IMR-90 (cell line): ENCODE results near the gene TAS1R1. TPM values are rescaled to one million over a fixed set of nuclear protein-coding genes. Genes with fewer than 3 reads are reported as not detected.

Source experiments
- ATAC-seq: fragments of 200-7000 bp; cut with Tn5 transposase; 2 replicates; pipeline ENCODE4 v1.9.1; 2020; ENCODE audit warnings: low read depth, mild to moderate bottlenecking, moderate library complexity
- BruUV-seq: library from RNA; stranded (reverse); fragments of 400-500 nt; replicated peaks from 2 replicates; lab custom pipeline; 2021; lab: Mats Ljungman, UMichigan
- CTCF ChIA-PET: fragments of 300-600 bp; formaldehyde crosslinking; extraction: SDS; loops from one replicate; lab custom pipeline; 2021; ENCODE audit warnings: antibody characterized with exemption; lab: Yijun Ruan, JAX
- POLR2A ChIA-PET: fragments of 300-600 bp; sonication (Branson Sonifier 250); formaldehyde crosslinking; loops from one replicate; lab custom pipeline; 2022; ENCODE audit warnings: antibody characterized with exemption; ENCODE audit not compliant: unreplicated experiment; lab: Charles Lee
- DNase-seq: peaks from one replicate; pipeline ENCODE4 v3.0.0; 2013
- H2AFZ ChIP-seq: replicated peaks from 2 replicates; pipeline ENCODE3; 2013; ENCODE audit warnings: low read length, mild to moderate bottlenecking; ENCODE audit not compliant: poor library complexity
- H2AK5ac ChIP-seq: 2 replicates; pipeline ENCODE4 v1.6.1; 2013; ENCODE audit warnings: low read depth, low read length, inconsistent platforms
- H2AK9ac ChIP-seq: replicated peaks from 2 replicates; pipeline ENCODE3; 2013; ENCODE audit warnings: mild to moderate bottlenecking, low read depth, low read length, moderate library complexity; ENCODE audit not compliant: poor library complexity
- H2BK120ac ChIP-seq: 2 replicates; pipeline ENCODE4 v1.6.1; 2013; ENCODE audit warnings: low read depth, low read length, inconsistent platforms
- H2BK15ac ChIP-seq: 3 replicates; pipeline ENCODE4 v1.6.1; 2013; ENCODE audit warnings: low read depth, low read length, inconsistent platforms
- H2BK20ac ChIP-seq: 2 replicates; pipeline ENCODE4 v1.6.1; 2013; ENCODE audit warnings: low read depth, mild to moderate bottlenecking, inconsistent platforms, low read length, moderate library complexity
- H2BK5ac ChIP-seq: 2 replicates; pipeline ENCODE4 v1.6.1; 2013; ENCODE audit warnings: mild to moderate bottlenecking, low read depth, low read length, inconsistent platforms; ENCODE audit not compliant: poor library complexity, severe bottlenecking
- H3K14ac ChIP-seq: replicated peaks from 2 replicates; pipeline ENCODE4 v1.6.1; 2013; ENCODE audit warnings: low read depth, low read length, inconsistent platforms
- H3K18ac ChIP-seq: 2 replicates; pipeline ENCODE4 v1.6.1; 2013; ENCODE audit warnings: low read depth, low read length, control low read depth
- H3K23ac ChIP-seq: 2 replicates; pipeline ENCODE4 v1.6.1; 2013; ENCODE audit warnings: low read depth, low read length, inconsistent platforms
- H3K27ac ChIP-seq: 2 replicates; pipeline ENCODE4 v1.5.1; 2013; ENCODE audit warnings: mild to moderate bottlenecking, control low read depth, low read length; ENCODE audit not compliant: insufficient read depth
- H3K27me3 ChIP-seq: 2 replicates; pipeline ENCODE4 v1.6.1; 2013; ENCODE audit warnings: low read length; ENCODE audit not compliant: control insufficient read depth, insufficient read depth
- H3K36me3 ChIP-seq: 2 replicates; pipeline ENCODE4 v1.6.1; 2013; ENCODE audit warnings: low read length, mixed read lengths; ENCODE audit not compliant: control insufficient read depth, insufficient read depth
- H3K4ac ChIP-seq: 2 replicates; pipeline ENCODE4 v1.6.1; 2013; ENCODE audit warnings: low read depth, low read length, inconsistent platforms
- H3K4me1 ChIP-seq: 2 replicates; pipeline ENCODE4 v1.6.1; 2013; ENCODE audit warnings: low read length, mixed read lengths; ENCODE audit not compliant: control insufficient read depth, insufficient read depth
- H3K4me2 ChIP-seq: 2 replicates; pipeline ENCODE4 v1.6.1; 2013; ENCODE audit warnings: low read depth, mild to moderate bottlenecking, control low read depth, low read length, moderate library complexity
- H3K4me3 ChIP-seq: 2 replicates; pipeline ENCODE4 v1.5.1; 2013; ENCODE audit warnings: low read depth, mild to moderate bottlenecking, control low read depth, low read length, moderate library complexity; ENCODE audit not compliant: insufficient read depth
- H3K56ac ChIP-seq: 2 replicates; pipeline ENCODE4 v1.6.1; 2013; ENCODE audit warnings: low read length, inconsistent platforms; ENCODE audit not compliant: insufficient read depth; ENCODE audit errors: extremely low read depth
- H3K79me1 ChIP-seq, 2 experiments: 2 replicates each; pipeline ENCODE4 v1.6.1; 2013; ENCODE audit warnings: low read length in 2 of 2, inconsistent platforms in 1 of 2, low read depth in 1 of 2
- H3K9ac ChIP-seq: 2 replicates; pipeline ENCODE4 v1.6.1; 2013; ENCODE audit warnings: low read depth, low read length, control low read depth
- H3K9me1 ChIP-seq: 2 replicates; pipeline ENCODE4 v1.6.1; 2013; ENCODE audit warnings: low read length, inconsistent platforms; ENCODE audit not compliant: insufficient read depth
- H3K9me3 ChIP-seq: 2 replicates; pipeline ENCODE4 v1.6.1; 2013; ENCODE audit warnings: low read length; ENCODE audit not compliant: control insufficient read depth, insufficient read depth
- H4K20me1 ChIP-seq: 2 replicates; pipeline ENCODE4 v1.6.1; 2013; ENCODE audit warnings: low read length, inconsistent platforms; ENCODE audit not compliant: insufficient read depth
- H4K5ac ChIP-seq: 2 replicates; pipeline ENCODE4 v1.6.1; 2013; ENCODE audit warnings: mild to moderate bottlenecking, low read depth, low read length, control low read depth
- H4K8ac ChIP-seq, 2 experiments: 2 replicates each; pipeline ENCODE4 v1.6.1; 2013; ENCODE audit warnings: low read depth in 2 of 2, low read length in 2 of 2, control low read depth in 1 of 2, inconsistent platforms in 1 of 2
- H4K91ac ChIP-seq: 2 replicates; pipeline ENCODE4 v1.6.1; 2013; ENCODE audit warnings: low read depth, low read length, inconsistent platforms; ENCODE audit not compliant: insufficient read depth
- BHLHE40 ChIP-seq: fragments of 150-350 bp; IDR thresholded peaks from 2 replicates; pipeline ENCODE4 v1.6.1; 2016; ENCODE audit warnings: mild to moderate bottlenecking, low read depth, low read length
- CEBPB ChIP-seq: IDR thresholded peaks from 2 replicates; pipeline ENCODE4 v1.6.1; 2012; ENCODE audit warnings: low read depth, low read length, improper control_type of control experiment
- CHD1 ChIP-seq: IDR thresholded peaks from 2 replicates; pipeline ENCODE4 v1.6.1; 2012; ENCODE audit warnings: low read depth, low read length, improper control_type of control experiment
- FOS ChIP-seq: fragments of 150-350 bp; IDR thresholded peaks from 2 replicates; pipeline ENCODE4 v1.6.1; 2016; ENCODE audit warnings: low read depth, low read length
- MAFK ChIP-seq: IDR thresholded peaks from 2 replicates; pipeline ENCODE4 v1.6.1; 2012; ENCODE audit warnings: low read depth, low read length, improper control_type of control experiment
- MAZ ChIP-seq: IDR thresholded peaks from 2 replicates; pipeline ENCODE4 v1.6.1; 2012; ENCODE audit warnings: low read depth, mild to moderate bottlenecking, low read length, improper control_type of control experiment, moderate library complexity, borderline replicate concordance
- MXI1 ChIP-seq: IDR thresholded peaks from 2 replicates; pipeline ENCODE4 v1.6.1; 2012; ENCODE audit warnings: low read depth, mild to moderate bottlenecking, low read length, moderate library complexity, borderline replicate concordance
- NFE2L2 ChIP-seq: fragments of 150-350 bp; IDR thresholded peaks from 2 replicates; pipeline ENCODE4 v1.6.1; 2016; ENCODE audit warnings: low read depth, mild to moderate bottlenecking, low read length
- POLR2A ChIP-seq: IDR thresholded peaks from 2 replicates; pipeline ENCODE4 v1.6.1; 2012; ENCODE audit warnings: mild to moderate bottlenecking, low read depth, low read length
- RAD21 ChIP-seq: IDR thresholded peaks from 2 replicates; pipeline ENCODE4 v1.6.1; 2012; ENCODE audit warnings: low read length, improper control_type of control experiment
- RCOR1 ChIP-seq: IDR thresholded peaks from 2 replicates; pipeline ENCODE4 v1.6.1; 2012; ENCODE audit warnings: mild to moderate bottlenecking, low read length, improper control_type of control experiment; ENCODE audit not compliant: insufficient replicate concordance
- RFX5 ChIP-seq: IDR thresholded peaks from 2 replicates; pipeline ENCODE4 v1.8.0; 2012; ENCODE audit warnings: low read depth, mild to moderate bottlenecking, low read length, moderate library complexity
- SMC3 ChIP-seq: fragments of 150-350 bp; IDR thresholded peaks from 2 replicates; pipeline ENCODE4 v1.6.1; 2016; ENCODE audit warnings: low read depth, mild to moderate bottlenecking, antibody characterized with exemption, low read length, moderate library complexity
- WGBS, 2 experiments: methylation state at CpG; one replicate each; pipeline versions ENCODE4 v1.1.5 to v1.1.7; 2013; ENCODE audit warnings: missing lambda C conversion rate in 2 of 2; ENCODE audit not compliant: insufficient read length in 1 of 2; ENCODE audit errors: extremely low coverage in 2 of 2; 5-methylcytosine and 5-hydroxymethylcytosine counted together
- dilution Hi-C: fragments of 300-500 bp; cut with HindIII; formaldehyde crosslinking; loops from one replicate; pipeline ENCODE4 v1.14.3; 2018; ENCODE audit warnings: low sequenced_read_pairs; ENCODE audit not compliant: unreplicated experiment
- in situ Hi-C: fragments of 300-500 bp; cut with MboI; formaldehyde crosslinking; loops from 3 replicates; pipeline ENCODE4 v1.14.3; 2019; ENCODE audit warnings: low sequenced_read_pairs, inconsistent platforms, mixed read lengths
- intact Hi-C: fragments of 100-400 bp; cut with micrococcal nuclease; formaldehyde crosslinking; loops from 2 replicates; pipeline ENCODE4 v1.10.0; 2022
- polyA plus RNA-seq, 3 experiments: library from polyadenylated mRNA; depleted of rRNA; stranded (reverse); fragments of >200 nt; gene quantifications; 2 replicates each; pipeline ENCODE4 v1.2.3, GENCODE V29; 2012; ENCODE audit warnings: low replicate concordance in 1 of 3
- total RNA-seq: library from RNA; depleted of rRNA; stranded (reverse); fragments of >200 nt; gene quantifications from 2 replicates; pipeline ENCODE4 v1.2.3, GENCODE V29; 2012
- TF ChIP-seq, protein P1 (sequence below): fragments of 150-350 bp; IDR thresholded peaks from 2 replicates; pipeline ENCODE4 v1.6.1; 2017; ENCODE audit warnings: mild to moderate bottlenecking, antibody characterized with exemption, low read length, low read depth
- TF ChIP-seq, protein P2 (sequence below): conservative IDR thresholded peaks from 2 replicates; pipeline ENCODE4 v1.5.1; 2012; ENCODE audit warnings: mild to moderate bottlenecking, low read depth, low read length, improper control_type of control experiment
- TF ChIP-seq, protein P3 (sequence below): fragments of 150-350 bp; IDR thresholded peaks from 2 replicates; pipeline ENCODE4 v1.6.1; 2016; ENCODE audit warnings: low read depth, mild to moderate bottlenecking, low read length, moderate library complexity, borderline replicate concordance

The TAS1R1 gene
- total and polyA plus RNA-seq, 2 of the 4 experiments (the other 2 are of a cell fraction): 0.05 TPM; not detected in 1

DNA sequence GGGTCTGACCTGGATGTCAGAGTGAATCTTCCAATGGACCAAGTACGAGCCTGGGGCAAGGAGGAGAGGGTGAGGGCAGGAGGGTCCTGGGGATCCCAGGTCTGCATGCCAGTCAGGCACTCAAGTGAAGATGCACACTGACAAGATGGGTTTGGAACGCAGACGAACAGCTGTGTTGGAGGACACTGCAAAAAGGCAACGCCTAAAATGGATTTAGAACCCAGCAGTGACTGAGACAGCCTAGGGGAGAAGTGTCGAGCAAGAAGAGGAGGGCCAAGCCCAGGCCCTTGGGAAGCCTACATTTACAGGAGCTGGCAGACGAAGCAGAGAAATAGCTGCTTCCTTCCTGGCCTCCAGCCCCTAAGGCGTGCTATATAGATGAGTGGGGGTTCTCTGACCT, 26.6 kb upstream of the TAS1R1 start:
- no peak overlapping the region for H3K9ac ChIP-seq
- H2BK5ac ChIP-seq: no peak overlapping the region
- 100% methylated on average over 3 of the region's 7 CpGs; no CpG with 5 or more reads in 1 of the 2 experiments for WGBS, 2 experiments
- H3K4me1 ChIP-seq: no peaks in the 10 kb centered on the region
- intact Hi-C loops (no loop called here), in situ Hi-C loops (no loop called here), dilution Hi-C loops (no loop called here)
- no peak overlapping the region for H4K5ac ChIP-seq
- DNase-seq (no peak), ATAC-seq (no peak)
- TF ChIP-seq POLR2A (no peak), NFE2L2 (no peak), FOS (no peak), RAD21 (no peak), MAZ (no peak), CHD1 (no peak), SMC3 (no peak), CEBPB (no peak), RCOR1 (no peak), BHLHE40 (no peak), MXI1 (no peak), RFX5 (no peak), MAFK (no peak)
- TF ChIP-seq, protein P1, sequence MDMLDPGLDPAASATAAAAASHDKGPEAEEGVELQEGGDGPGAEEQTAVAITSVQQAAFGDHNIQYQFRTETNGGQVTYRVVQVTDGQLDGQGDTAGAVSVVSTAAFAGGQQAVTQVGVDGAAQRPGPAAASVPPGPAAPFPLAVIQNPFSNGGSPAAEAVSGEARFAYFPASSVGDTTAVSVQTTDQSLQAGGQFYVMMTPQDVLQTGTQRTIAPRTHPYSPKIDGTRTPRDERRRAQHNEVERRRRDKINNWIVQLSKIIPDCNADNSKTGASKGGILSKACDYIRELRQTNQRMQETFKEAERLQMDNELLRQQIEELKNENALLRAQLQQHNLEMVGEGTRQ: no peak
- TF ChIP-seq, protein P2, sequence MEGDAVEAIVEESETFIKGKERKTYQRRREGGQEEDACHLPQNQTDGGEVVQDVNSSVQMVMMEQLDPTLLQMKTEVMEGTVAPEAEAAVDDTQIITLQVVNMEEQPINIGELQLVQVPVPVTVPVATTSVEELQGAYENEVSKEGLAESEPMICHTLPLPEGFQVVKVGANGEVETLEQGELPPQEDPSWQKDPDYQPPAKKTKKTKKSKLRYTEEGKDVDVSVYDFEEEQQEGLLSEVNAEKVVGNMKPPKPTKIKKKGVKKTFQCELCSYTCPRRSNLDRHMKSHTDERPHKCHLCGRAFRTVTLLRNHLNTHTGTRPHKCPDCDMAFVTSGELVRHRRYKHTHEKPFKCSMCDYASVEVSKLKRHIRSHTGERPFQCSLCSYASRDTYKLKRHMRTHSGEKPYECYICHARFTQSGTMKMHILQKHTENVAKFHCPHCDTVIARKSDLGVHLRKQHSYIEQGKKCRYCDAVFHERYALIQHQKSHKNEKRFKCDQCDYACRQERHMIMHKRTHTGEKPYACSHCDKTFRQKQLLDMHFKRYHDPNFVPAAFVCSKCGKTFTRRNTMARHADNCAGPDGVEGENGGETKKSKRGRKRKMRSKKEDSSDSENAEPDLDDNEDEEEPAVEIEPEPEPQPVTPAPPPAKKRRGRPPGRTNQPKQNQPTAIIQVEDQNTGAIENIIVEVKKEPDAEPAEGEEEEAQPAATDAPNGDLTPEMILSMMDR: no peak
- TF ChIP-seq, protein P3, sequence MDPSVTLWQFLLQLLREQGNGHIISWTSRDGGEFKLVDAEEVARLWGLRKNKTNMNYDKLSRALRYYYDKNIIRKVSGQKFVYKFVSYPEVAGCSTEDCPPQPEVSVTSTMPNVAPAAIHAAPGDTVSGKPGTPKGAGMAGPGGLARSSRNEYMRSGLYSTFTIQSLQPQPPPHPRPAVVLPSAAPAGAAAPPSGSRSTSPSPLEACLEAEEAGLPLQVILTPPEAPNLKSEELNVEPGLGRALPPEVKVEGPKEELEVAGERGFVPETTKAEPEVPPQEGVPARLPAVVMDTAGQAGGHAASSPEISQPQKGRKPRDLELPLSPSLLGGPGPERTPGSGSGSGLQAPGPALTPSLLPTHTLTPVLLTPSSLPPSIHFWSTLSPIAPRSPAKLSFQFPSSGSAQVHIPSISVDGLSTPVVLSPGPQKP: no peak
- H3K9me3 ChIP-seq: no peaks in the 10 kb centered on the region
- H3K18ac ChIP-seq: no peak overlapping the region
- H3K56ac ChIP-seq: no peak overlapping the region
- no peaks in the 10 kb centered on the region; the same call in 1 of the 2 replicates for H3K9me1 ChIP-seq
- no peak overlapping the region for H3K4me2 ChIP-seq
- no peaks in the 10 kb centered on the region for H4K20me1 ChIP-seq
- H3K4me3 ChIP-seq: no peak overlapping the region
- H3K14ac ChIP-seq: no peak overlapping the region
- no peak overlapping the region for H2AFZ ChIP-seq
- H3K4ac ChIP-seq: no peak overlapping the region
- no peaks in the 10 kb centered on the region for H3K27me3 ChIP-seq
- H4K8ac ChIP-seq: no peak overlapping the region
- H2AK9ac ChIP-seq: no peak overlapping the region
- no TSS peak for BruUV-seq
- peaks cover 58% of the 10 kb centered on the region for H3K36me3 ChIP-seq
- no peak overlapping the region for H2BK120ac ChIP-seq
- POLR2A ChIA-PET: no interaction called here
- no peak overlapping the region for H4K91ac ChIP-seq
- H3K27ac ChIP-seq: no peak overlapping the region
- no peak overlapping the region for H3K23ac ChIP-seq
- no peak overlapping the region for H2BK20ac ChIP-seq
- CTCF ChIA-PET: no interaction called here
- H3K79me1 ChIP-seq: peaks cover 0 to 5% of the 10 kb centered on the region in 2 experiments; a peak in 1 of 4 replicates
- no peak overlapping the region for H2AK5ac ChIP-seq
- no peak overlapping the region for H2BK15ac ChIP-seq
